ENCODE results near the gene SYT9.

SYT9 gene, protein sequence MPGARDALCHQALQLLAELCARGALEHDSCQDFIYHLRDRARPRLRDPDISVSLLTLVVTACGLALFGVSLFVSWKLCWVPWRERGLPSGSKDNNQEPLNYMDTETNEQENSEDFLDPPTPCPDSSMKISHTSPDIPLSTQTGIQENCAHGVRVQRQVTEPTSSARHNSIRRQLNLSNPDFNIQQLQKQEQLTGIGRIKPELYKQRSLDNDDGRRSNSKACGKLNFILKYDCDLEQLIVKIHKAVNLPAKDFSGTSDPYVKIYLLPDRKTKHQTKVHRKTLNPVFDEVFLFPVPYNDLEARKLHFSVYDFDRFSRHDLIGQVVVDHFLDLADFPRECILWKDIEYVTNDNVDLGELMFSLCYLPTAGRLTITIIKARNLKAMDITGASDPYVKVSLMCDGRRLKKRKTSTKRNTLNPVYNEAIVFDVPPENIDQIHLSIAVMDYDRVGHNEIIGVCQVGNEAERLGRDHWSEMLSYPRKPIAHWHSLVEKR

DNA sequence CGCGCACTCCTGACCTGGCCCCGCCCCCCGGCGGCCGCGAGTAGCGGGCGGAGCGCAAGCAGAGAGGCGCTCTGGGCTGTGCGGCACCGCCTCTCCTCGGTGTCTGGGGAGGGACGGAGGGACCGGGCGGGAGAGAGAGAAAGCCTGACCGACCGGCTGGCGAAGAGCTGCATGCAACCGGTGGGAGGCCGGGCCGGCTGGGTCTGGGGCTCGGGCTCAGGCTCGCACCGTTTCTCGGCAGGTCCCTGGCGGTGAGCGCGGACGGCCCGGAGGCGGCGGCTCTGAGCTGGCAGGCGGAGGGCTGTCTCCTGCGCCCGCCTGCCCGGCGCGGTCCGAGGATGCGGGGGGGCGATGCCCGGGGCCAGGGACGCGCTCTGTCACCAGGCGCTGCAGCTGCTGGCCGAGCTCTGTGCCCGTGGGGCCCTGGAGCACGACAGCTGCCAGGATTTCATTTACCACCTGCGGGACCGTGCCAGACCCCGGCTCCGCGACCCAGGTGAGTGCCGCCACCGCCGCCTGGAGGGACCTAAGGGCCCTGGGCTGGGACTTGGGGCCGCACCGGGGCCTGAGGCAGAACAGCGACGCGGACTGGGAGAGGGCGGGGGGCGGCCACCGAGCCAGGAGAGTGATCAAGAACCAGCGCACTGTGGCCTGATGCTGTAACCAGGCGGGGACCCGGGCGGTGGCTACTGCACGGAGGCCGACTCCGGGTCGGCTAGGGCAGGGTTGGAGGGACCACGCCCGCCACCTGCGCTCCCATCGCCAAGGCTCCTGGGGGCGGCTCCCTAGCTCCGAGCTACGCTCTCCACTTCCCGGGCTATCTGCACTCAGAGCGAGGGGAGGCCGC, at the start of gene SYT9:
TSS of gene SYT9 (plus strand) at position 69 of the 847 bp plus-strand sequence. CDS start at position 352, 283 bp downstream.
- DNase-seq, result no peak

GRCh38 chr11:7202412-7202811, 49.3 kb upstream of the SYT9 start:
- DNase-seq, result no peak

- no peak for DNase-seq
These were observed 46.9 kb upstream of the SYT9 start for GRCh38 chr11:7204778-7205177.

- no peak for DNase-seq
These were observed 43.3 kb upstream of the SYT9 start for GRCh38 chr11:7208391-7208790.

DNA sequence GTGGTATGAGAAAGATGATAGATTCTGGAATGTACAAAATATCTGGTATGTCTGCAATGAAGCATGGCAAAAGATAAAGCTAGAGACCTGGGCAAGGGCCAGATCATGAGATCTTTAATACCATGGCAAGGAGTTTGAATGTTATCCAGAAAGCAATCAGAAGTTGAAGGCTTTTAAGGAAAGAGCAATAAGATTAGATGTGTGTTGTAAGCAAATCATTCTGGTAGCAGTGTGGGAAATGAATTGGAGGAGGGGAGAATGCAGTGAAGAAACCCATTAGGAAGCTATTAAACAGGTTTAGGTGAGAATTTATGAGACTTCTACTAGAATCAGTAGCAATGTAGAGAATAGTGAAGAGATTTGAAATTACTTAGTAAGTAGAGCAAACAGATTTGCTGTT, 32.2 kb upstream of the SYT9 start:
- no peak for DNase-seq

DNA sequence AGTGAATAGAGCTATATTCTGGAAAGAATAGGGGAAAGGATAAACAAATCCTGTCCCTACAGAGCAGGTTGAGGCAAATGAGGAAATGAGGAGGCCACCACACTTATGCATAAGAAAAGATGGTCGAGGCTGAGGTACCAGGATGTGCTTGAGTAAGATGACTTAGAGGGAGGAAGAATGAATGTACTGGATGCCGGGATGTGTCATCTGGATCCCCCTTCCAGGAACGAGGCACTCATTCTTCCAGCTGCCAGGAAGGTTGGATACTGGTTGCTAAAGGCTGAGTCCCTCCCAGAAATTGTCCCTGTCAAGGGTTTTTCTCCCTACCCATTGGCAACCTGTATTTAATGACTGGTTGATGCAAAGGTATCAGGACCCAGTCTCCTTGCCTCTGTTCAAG, 31.1 kb upstream of the SYT9 start:
- no peak for DNase-seq

DNA sequence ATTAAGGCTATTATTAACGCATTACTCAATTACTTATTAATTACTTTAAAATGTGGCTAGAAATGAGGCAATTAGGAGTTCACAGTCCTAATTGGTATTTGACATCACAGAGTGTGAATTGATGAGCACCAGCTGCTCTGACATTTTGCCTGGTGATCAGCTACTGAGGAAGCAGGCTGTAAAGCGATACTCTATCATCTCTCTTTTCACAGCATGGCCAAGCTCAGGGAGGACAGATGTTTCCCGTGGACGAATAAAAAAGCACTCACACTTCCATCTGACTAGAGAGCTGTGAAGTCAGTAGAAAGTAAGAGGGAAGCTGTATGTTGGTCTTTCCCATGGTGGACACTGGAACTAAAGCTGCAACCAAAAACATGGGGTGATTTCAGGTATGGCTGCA, 29.1 kb upstream of the SYT9 start:
- DNase-seq, result no peak

DNA sequence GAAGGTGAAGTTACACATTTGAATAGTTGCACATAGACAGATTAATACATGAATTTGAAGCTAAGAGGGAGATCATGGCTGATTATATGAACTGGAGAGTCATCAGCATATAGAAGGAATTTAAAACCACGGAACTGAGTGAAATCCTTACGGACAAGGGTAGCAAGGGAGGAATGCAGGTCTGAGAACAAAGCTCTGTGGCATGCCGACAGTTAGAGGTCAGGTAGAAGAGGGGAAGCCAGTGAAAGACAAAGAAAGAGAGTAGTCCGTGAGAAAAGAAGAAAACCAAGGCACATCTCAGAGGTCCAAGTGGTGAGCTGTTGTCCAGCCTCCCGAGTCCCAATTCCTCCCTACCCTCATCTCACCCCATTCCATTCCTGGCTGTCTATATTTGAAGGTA, 11.8 kb upstream of the SYT9 start:
- no peak for DNase-seq

DNA sequence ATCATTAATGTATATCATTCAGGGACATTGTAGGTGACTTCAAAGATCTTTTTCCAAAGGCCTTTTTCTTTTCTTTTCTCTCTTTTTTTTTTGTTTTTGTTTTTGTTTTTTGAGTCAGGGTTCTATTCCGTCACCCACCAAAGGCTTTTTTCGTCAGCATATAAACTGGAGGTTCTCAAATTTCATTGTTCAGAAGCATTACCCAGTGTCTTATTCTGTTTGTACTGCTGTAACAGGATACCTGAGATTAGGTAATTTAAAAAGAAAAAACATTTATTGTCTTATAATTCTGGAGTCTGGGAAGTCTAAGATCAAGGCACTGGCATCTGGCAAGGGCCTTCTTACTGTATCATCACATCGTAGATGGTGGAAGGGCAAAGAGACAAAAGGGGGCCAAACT, 6.4 kb upstream of the SYT9 start:
- no peak for DNase-seq

GRCh38 chr11:7246179-7246578, 5.5 kb upstream of the SYT9 start:
- DNase-seq, result no peak

DNA sequence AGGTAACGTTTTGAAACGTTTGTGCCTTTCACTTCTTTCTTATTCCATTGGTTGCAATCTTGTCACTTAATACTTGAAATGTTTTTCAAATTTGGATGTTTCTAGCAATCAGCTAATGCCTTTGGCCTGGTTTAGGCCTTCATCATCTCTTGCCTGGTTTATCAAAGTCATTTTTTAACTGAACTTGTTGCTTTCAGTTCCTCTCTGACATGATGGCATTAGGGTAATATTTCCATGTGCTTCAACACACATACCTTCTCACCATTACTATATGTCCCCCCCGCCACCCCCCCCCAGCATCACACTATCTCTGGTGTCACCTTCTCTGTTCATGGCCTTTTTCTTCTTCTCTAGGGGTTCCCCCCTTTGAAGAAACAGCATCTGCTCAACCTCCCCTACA, 1.5 kb upstream of the SYT9 start:
- DNase-seq, result no peak

DNA sequence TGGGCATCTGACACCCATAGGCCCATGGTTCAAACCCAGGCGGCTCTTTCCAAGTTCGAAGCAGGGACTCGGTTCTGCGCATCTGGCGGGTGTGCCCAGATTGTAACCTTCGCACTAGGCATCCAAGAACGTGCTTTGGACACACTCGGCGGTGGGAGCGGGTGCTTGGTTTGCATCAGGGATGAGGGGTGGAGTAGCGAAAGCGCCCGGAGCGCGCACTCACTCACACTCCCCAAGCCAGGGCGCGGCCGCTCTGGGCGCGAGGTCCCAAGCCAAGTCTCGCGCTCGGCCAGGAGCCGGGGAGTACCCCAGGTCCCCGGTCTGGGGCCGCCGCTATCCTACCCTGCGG, 243 bp upstream of the SYT9 start:
- DNase-seq, result no peak

- DNase-seq, result no peak
These were observed 1.0 kb downstream of the SYT9 start for GRCh38 chr11:7252683-7253213.

GRCh38 chr11:7253800-7254199, 2.1 kb downstream of the SYT9 start:
- no peak for DNase-seq

- no peak for DNase-seq
These were observed 3.1 kb downstream of the SYT9 start for GRCh38 chr11:7254731-7255291.

DNA sequence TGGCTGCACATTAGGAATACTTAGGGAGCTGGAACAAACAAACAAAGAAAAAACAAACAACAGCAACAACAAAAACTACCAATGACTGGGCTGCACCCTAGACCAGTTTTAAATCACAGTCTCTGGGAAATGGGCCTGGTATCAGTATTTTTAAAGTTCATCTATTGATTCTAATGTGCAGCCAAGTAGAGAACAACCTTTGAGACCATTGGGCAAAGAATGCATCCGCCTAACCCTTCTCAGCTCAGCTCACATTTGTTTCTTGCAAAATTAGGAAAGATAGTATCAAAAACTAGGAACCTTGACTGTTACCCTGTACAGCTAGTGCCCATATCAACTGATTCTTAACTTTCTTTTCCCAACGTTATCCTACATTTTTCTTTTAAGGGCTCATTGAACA, 5.2 kb downstream of the SYT9 start:
- DNase-seq, result no peak

GRCh38 chr11:7257724-7258123, 6.0 kb downstream of the SYT9 start:
- no peak for DNase-seq

- DNase-seq, result no peak
These were observed 9.9 kb downstream of the SYT9 start for GRCh38 chr11:7261578-7261977.

GRCh38 chr11:7262672-7263071, 11.0 kb downstream of the SYT9 start:
- DNase-seq, result no peak

DNA sequence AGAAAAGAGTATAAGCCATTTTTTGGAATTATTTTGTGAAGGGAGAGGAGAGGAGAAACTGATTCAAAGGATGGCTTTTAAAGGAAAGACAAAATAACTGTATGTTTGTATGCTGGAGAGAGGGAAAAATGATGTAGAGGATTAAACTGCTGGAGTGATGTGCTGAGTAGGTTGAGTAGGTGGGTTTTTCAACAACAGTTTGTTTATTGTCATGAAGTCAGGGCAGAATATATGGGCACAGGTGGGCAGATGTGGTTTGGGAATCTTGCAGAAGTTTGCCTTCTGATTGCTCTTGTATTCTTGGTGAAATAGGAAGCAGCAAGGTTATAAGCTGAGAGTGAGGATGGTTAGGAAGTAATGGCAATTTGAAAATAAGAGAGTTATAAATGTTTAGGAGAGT, 12.1 kb downstream of the SYT9 start:
- no peak for DNase-seq

GRCh38 chr11:7268758-7269157, 17.1 kb downstream of the SYT9 start:
- DNase-seq, result no peak

DNA sequence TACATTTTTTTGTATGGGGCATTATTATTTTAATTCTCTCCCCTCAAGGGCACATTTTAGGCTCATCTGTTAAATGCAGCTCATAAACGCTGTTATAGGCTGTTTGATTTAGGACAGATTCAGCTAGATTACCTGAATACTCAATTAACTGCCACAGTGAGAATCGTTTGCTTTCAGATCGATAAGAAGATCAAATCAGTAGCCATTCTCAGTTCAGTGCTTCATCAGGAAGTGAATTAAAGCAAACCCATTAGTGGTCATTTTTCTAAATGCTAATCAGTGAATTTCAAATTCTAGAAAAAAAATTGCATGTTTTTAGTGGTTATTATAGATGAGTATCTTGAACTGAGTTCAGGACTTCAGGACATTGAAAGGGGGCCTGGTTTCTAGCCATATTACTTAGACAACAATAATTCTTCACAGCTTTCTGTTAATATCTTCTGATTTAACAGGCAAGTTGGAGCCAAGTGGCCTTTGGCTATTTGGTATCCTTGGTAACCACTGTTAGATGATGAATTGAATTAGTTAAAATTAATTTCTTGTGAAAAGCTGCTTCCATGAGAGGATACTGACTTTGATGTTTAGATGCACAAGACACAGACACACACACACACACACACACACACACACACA, 18.6 kb downstream of the SYT9 start:
- no peak for DNase-seq

DNA sequence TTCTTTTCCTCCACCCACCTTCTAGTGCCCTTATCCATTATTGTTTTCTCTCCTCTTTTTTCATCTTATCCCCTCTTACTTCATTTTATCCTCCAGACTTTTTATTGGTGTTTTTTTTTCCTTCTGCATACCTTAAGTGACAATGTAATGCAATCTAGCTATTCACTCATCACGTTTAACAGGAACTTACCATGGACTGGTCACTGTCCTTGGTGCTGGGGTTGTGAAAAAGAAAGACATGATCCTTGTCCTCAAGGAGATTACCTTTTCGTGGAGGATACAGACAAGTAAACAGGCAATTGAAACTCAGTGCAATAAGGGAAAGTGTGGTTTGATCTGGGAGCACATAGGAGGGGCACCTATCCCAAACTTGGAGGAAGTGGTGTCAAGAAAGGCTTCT, 20.7 kb downstream of the SYT9 start:
- DNase-seq, result no peak
